Fibroblast of lung (primary cell): ENCODE data around the gene HAVCR1.

Source experiments
- EZH2 ChIP-seq: IDR thresholded peaks from 2 replicates; pipeline ENCODE4 v1.5.1; 2012; ENCODE audit warnings: low read length, control low read depth, mild to moderate bottlenecking; ENCODE audit errors: missing control alignments
- TF ChIP-seq, protein P1 (sequence below), 2 donors: IDR thresholded peaks in 1 of 2; conservative IDR thresholded peaks in 1 of 2; 1 replicate in 1 of 2; 2 replicates in 1 of 2; pipeline ENCODE4 v1.5.1; 2011 to 2012; ENCODE audit warnings: low read length in 2 of 2, control low read depth in 1 of 2, inconsistent platforms in 1 of 2, low read depth in 1 of 2, mild to moderate bottlenecking in 1 of 2

DNA sequence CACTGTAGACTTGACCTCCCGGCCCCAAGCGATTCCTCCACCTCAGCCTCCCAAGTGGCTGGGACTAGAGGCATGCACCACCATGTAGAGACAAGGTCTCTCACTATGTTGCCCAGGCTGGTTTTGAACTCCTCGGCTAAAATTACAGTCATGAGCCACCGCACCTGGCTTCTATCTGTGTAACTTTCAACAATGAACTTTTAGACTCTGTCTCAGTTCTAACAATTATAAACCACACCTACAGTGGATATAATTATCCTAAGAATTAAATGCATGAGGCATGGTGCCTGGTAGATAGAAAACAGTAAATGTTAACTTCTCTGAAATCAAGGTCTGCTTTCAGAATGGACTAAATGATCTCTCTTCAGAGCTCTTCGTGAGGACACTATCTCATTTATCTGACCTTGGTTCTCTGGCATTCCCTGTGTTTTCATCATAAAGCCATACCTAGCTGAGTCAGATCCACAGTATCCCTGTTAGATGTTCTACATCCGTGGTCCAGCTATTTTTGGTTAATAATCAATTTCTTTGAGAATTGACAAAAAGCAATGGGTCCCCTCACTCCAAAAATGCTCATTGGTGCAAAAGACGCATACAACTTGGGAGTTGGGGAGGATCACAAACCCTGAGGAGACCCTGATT lies 7.2 kb downstream of the HAVCR1 start:
- TF ChIP-seq, protein P1, sequence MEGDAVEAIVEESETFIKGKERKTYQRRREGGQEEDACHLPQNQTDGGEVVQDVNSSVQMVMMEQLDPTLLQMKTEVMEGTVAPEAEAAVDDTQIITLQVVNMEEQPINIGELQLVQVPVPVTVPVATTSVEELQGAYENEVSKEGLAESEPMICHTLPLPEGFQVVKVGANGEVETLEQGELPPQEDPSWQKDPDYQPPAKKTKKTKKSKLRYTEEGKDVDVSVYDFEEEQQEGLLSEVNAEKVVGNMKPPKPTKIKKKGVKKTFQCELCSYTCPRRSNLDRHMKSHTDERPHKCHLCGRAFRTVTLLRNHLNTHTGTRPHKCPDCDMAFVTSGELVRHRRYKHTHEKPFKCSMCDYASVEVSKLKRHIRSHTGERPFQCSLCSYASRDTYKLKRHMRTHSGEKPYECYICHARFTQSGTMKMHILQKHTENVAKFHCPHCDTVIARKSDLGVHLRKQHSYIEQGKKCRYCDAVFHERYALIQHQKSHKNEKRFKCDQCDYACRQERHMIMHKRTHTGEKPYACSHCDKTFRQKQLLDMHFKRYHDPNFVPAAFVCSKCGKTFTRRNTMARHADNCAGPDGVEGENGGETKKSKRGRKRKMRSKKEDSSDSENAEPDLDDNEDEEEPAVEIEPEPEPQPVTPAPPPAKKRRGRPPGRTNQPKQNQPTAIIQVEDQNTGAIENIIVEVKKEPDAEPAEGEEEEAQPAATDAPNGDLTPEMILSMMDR (conservative IDR thresholded peaks at IDR 0.05 in 1 of 2, IDR thresholded peaks at IDR 0.05 in 1 of 2; ENCODE audit: low read depth in 1 of 2, low read length in 2 of 2) = no peak
- no peak for TF ChIP-seq EZH2
